Measurements from ENCODE around the gene NUMB. TPM values are rescaled to one million over a fixed set of nuclear protein-coding genes. Genes with fewer than 3 reads are reported as not detected.

The NUMB gene
- total and polyA plus RNA-seq, 4 donors = 21.2 to 45.8 (median 26.1) TPM

GRCh38 chr14:73240816-73241480 lies 217.4 kb downstream of the NUMB start:
- no peak for DNase-seq (ENCODE audit: low spot score)
- no peak for TF ChIP-seq FOXA2 (IDR thresholded peaks at IDR 0.05)
- TF ChIP-seq CTCF (IDR thresholded peaks at IDR 0.05; ENCODE audit: low read depth, low read length, missing input control) = no peak
- no peak for TF ChIP-seq NR2F2 (IDR thresholded peaks at IDR 0.05)
- TF ChIP-seq YY1 (IDR thresholded peaks at IDR 0.05) = no peak
- no peak for TF ChIP-seq ZBTB33 (IDR thresholded peaks at IDR 0.05)
- no peak for TF ChIP-seq EGR1 (IDR thresholded peaks at IDR 0.05; ENCODE audit: low read depth in 2 of 2)
- TF ChIP-seq JUND (IDR thresholded peaks at IDR 0.05) = no peak
- TF ChIP-seq RAD21 (IDR thresholded peaks at IDR 0.05) = no peak
- TF ChIP-seq ATF3 (IDR thresholded peaks at IDR 0.05) = no peak
- no peak for TF ChIP-seq SP1 (IDR thresholded peaks at IDR 0.05)
- Histone ChIP-seq H3K27me3 (ENCODE audit: control insufficient read depth in 4 of 4, insufficient read depth in 4 of 4, low read length in 3 of 4) (peaks cover 0 to 6% (median 2%) of the 10 kb centered on the region in 4 donors), H3K36me3 (ENCODE audit: control insufficient read depth in 4 of 4, insufficient read depth in 3 of 4, low read depth in 1 of 4, low read length in 3 of 4) (no peaks in the 10 kb centered on the region), H3K4me3 (ENCODE audit: low read depth in 1 of 3, low read length in 3 of 3) (no peak overlapping the region), H3K9ac (ENCODE audit: low read depth in 1 of 2, low read length in 2 of 2) (no peak overlapping the region), H3K27ac (ENCODE audit: low read depth in 1 of 2, low read length in 2 of 2) (no peak overlapping the region), H3K9me3 (ENCODE audit: control insufficient read depth in 4 of 4, low read length in 3 of 4) (no peaks in the 10 kb centered on the region), H3K4me1 (ENCODE audit: control insufficient read depth in 4 of 4, insufficient read depth in 4 of 4, low read length in 3 of 4) (peaks cover 5 to 34% (median 20%) of the 10 kb centered on the region in 4 donors)
- 77% methylated on average over 10 of the region's 10 CpGs for WGBS

- no peak for TF ChIP-seq RAD21 (IDR thresholded peaks at IDR 0.05)
- no peak for TF ChIP-seq YY1 (IDR thresholded peaks at IDR 0.05)
- TF ChIP-seq FOXA1 (IDR thresholded peaks at IDR 0.05) = no peak
- 22% methylated on average over 48 of the region's 48 CpGs for WGBS
- peak overlapping the region in 1 of 3 donors; percentile 15 for H3K4me3 ChIP-seq (ENCODE audit: low read depth in 1 of 3, low read length in 3 of 3)
- H3K9me3 ChIP-seq (ENCODE audit: control insufficient read depth in 4 of 4, low read length in 3 of 4) = no peaks in the 10 kb centered on the region
- no peaks in the 10 kb centered on the region for H3K36me3 ChIP-seq (ENCODE audit: control insufficient read depth in 4 of 4, insufficient read depth in 3 of 4, low read depth in 1 of 4, low read length in 3 of 4)
- DNase-seq (ENCODE audit: low spot score) = no peak
- no peak overlapping the region for H3K9ac ChIP-seq (ENCODE audit: low read depth in 1 of 2, low read length in 2 of 2)
- H3K4me1 ChIP-seq (ENCODE audit: control insufficient read depth in 4 of 4, insufficient read depth in 4 of 4, low read length in 3 of 4) = peaks cover 5 to 34% (median 19%) of the 10 kb centered on the region in 4 donors
- peaks cover 0 to 6% (median 2%) of the 10 kb centered on the region in 4 donors for H3K27me3 ChIP-seq (ENCODE audit: control insufficient read depth in 4 of 4, insufficient read depth in 4 of 4, low read length in 3 of 4)
- H3K27ac ChIP-seq (ENCODE audit: low read depth in 1 of 2, low read length in 2 of 2) = no peak overlapping the region
Observed at GRCh38 chr14:73239393-73240241, 218.7 kb downstream of the NUMB start.

GRCh38 chr14:73238941-73239340 lies 219.4 kb downstream of the NUMB start:
- peaks cover 0 to 6% (median 2%) of the 10 kb centered on the region in 4 donors for H3K27me3 ChIP-seq (ENCODE audit: control insufficient read depth in 4 of 4, insufficient read depth in 4 of 4, low read length in 3 of 4)
- H3K9me3 ChIP-seq (ENCODE audit: control insufficient read depth in 4 of 4, low read length in 3 of 4) = no peaks in the 10 kb centered on the region
- WGBS = 88% methylated on average over 11 of the region's 11 CpGs
- H3K4me3 ChIP-seq (ENCODE audit: low read depth in 1 of 3, low read length in 3 of 3) = no peak overlapping the region
- no peak overlapping the region for H3K9ac ChIP-seq (ENCODE audit: low read depth in 1 of 2, low read length in 2 of 2)
- TF ChIP-seq YY1 (IDR thresholded peaks at IDR 0.05) (no peak), CTCF (IDR thresholded peaks at IDR 0.05; ENCODE audit: low read depth, low read length, missing input control) (no peak), FOXA2 (IDR thresholded peaks at IDR 0.05) (no peak), GABPA (IDR thresholded peaks at IDR 0.05 in 1 of 2, conservative IDR thresholded peaks at IDR 0.05 in 1 of 2) (no peak)
- peaks cover 5 to 34% (median 19%) of the 10 kb centered on the region in 4 donors for H3K4me1 ChIP-seq (ENCODE audit: control insufficient read depth in 4 of 4, insufficient read depth in 4 of 4, low read length in 3 of 4)
- no peaks in the 10 kb centered on the region for H3K36me3 ChIP-seq (ENCODE audit: control insufficient read depth in 4 of 4, insufficient read depth in 3 of 4, low read depth in 1 of 4, low read length in 3 of 4)
- no peak for DNase-seq (ENCODE audit: low spot score)
- no peak overlapping the region for H3K27ac ChIP-seq (ENCODE audit: low read depth in 1 of 2, low read length in 2 of 2)
